HepG2 (cell line): ENCODE measurements around the gene GRIK4. TPM values are rescaled to one million over a fixed set of nuclear protein-coding genes. Genes with fewer than 3 reads are reported as not detected.

Experiments
- BORCS8-MEF2B ChIP-seq: sonication (generic); formaldehyde crosslinking; IDR thresholded peaks from 2 replicates; pipeline ENCODE4 v1.8.0; 2022; ENCODE audit warnings: mild to moderate bottlenecking, missing genetic modification reagents
- CAMTA2 ChIP-seq: sonication (generic); formaldehyde crosslinking; IDR thresholded peaks from 2 replicates; pipeline ENCODE4 v1.4.0; 2020; ENCODE audit warnings: mild to moderate bottlenecking, missing genetic modification reagents, borderline replicate concordance
- FOSL2 ChIP-seq: sonication (generic); formaldehyde crosslinking; IDR thresholded peaks from 2 replicates; pipeline ENCODE4 v1.4.0; 2020; ENCODE audit warnings: missing genetic modification reagents
- GATAD1 ChIP-seq: IDR thresholded peaks from 2 replicates; pipeline ENCODE4 v1.6.1; 2016; ENCODE audit warnings: missing genetic modification reagents, missing compliant biosample characterization
- HNRNPL ChIP-seq: fragments of 200-400 bp; formaldehyde crosslinking; IDR thresholded peaks from 2 replicates; pipeline ENCODE4 v1.6.1; 2017; ENCODE audit warnings: mild to moderate bottlenecking, low read depth, low read length
- KDM6A ChIP-seq: IDR thresholded peaks from 2 replicates; pipeline ENCODE4 v1.6.1; 2016; ENCODE audit warnings: low read depth
- MLXIP ChIP-seq: sonication (generic); formaldehyde crosslinking; IDR thresholded peaks from 2 replicates; pipeline ENCODE4 v1.9.0; 2021; ENCODE audit warnings: missing genetic modification reagents, borderline replicate concordance
- PAWR ChIP-seq: sonication (generic); formaldehyde crosslinking; IDR thresholded peaks from 2 replicates; pipeline ENCODE4 v1.4.0; 2020; ENCODE audit warnings: missing genetic modification reagents, mild to moderate bottlenecking, borderline replicate concordance
- PITX1 ChIP-seq: sonication (generic); formaldehyde crosslinking; IDR thresholded peaks from 2 replicates; pipeline ENCODE4 v1.5.1; 2020; ENCODE audit warnings: mild to moderate bottlenecking, missing genetic modification reagents
- TEAD2 ChIP-seq: sonication (generic); formaldehyde crosslinking; IDR thresholded peaks from 2 replicates; pipeline ENCODE4 v1.9.0; 2021; ENCODE audit warnings: missing genetic modification reagents
- TFDP2 ChIP-seq: sonication (generic); formaldehyde crosslinking; IDR thresholded peaks from 2 replicates; pipeline ENCODE4 v1.4.0; 2020; ENCODE audit warnings: missing genetic modification reagents
- TRAFD1 ChIP-seq: sonication (generic); formaldehyde crosslinking; IDR thresholded peaks from 2 replicates; pipeline ENCODE4 v1.5.1; 2020; ENCODE audit warnings: missing genetic modification reagents, mild to moderate bottlenecking, borderline replicate concordance
- YY1 ChIP-seq: IDR thresholded peaks from 2 replicates; pipeline ENCODE4 v1.6.1; 2011; ENCODE audit warnings: low read length, low read depth, moderate library complexity, mild to moderate bottlenecking; ENCODE audit not compliant: insufficient read depth, insufficient replicate concordance
- ZBED4 ChIP-seq: sonication (generic); formaldehyde crosslinking; IDR thresholded peaks from 2 replicates; pipeline ENCODE4 v1.4.0; 2020; ENCODE audit warnings: missing genetic modification reagents, borderline replicate concordance
- ZFP90 ChIP-seq: sonication (generic); formaldehyde crosslinking; IDR thresholded peaks from 2 replicates; pipeline ENCODE4 v1.8.0; 2022; ENCODE audit warnings: missing genetic modification reagents, mild to moderate bottlenecking, inconsistent platforms, borderline replicate concordance
- ZNF3 ChIP-seq: IDR thresholded peaks from 2 replicates; pipeline ENCODE4 v1.7.0; 2017; ENCODE audit warnings: inconsistent platforms
- ZNF33B ChIP-seq: sonication (generic); formaldehyde crosslinking; IDR thresholded peaks from 2 replicates; pipeline ENCODE4 v1.5.1; 2020; ENCODE audit warnings: mild to moderate bottlenecking, missing genetic modification reagents
- ZNF644 ChIP-seq: IDR thresholded peaks from 2 replicates; pipeline ENCODE4 v1.6.1; 2016; ENCODE audit warnings: low read depth
- ZZZ3 ChIP-seq: sonication (generic); formaldehyde crosslinking; IDR thresholded peaks from 2 replicates; pipeline ENCODE4 v1.4.0; 2020; ENCODE audit warnings: missing genetic modification reagents, mild to moderate bottlenecking, borderline replicate concordance
- polyA plus RNA-seq, 8 experiments: library from polyadenylated mRNA; depleted of rRNA in 3 of 8; stranded (reverse) in 7 of 8; unstranded in 1 of 8; fragments of >200 nt; fragmentation: Illumina TruSeq in 4 of 8; extraction: Trizol in 4 of 8; gene quantifications; 2 replicates each; pipeline versions ENCODE4 v1.2.1 to v1.2.3, GENCODE V29; 2011 to 2016; ENCODE audit warnings: low read depth in 4 of 8, missing spikeins in 1 of 8, mixed read lengths in 1 of 8; ENCODE audit not compliant: insufficient read depth in 1 of 8
- total RNA-seq, 5 experiments: library from RNA; depleted of rRNA; stranded (reverse); fragments of >200 nt; fragmentation: Illumina TruSeq; extraction: Trizol; gene quantifications; 2 replicates each; pipeline ENCODE4 v1.2.3, GENCODE V29; 2016; ENCODE audit warnings: low read depth in 1 of 5

Gene GRIK4
- total and polyA plus RNA-seq, 2 of the 13 experiments (the other 11 are each of a cell fraction or from before 2014, with no cell fraction given), result 0.04 to 0.07 TPM

- 0 out of 2 replicates have a peak, but pooled peaks have one; percentile 35 for TF ChIP-seq TRAFD1 (CRISPR knock-in tag)
- 0 out of 2 replicates have a peak, but pooled peaks have one; percentile 30 for TF ChIP-seq ZNF3
- peak; percentile 72 for TF ChIP-seq GATAD1 (CRISPR knock-in tag)
- peak; percentile 78 for TF ChIP-seq ZFP90 (CRISPR knock-in tag)
- peak; percentile 91; the same call in 1 of the 2 replicates for TF ChIP-seq MLXIP (CRISPR knock-in tag)
- TF ChIP-seq CAMTA2, result no peak
- 0 out of 2 replicates have a peak, but pooled peaks have one; percentile 46 for TF ChIP-seq ZZZ3
- TF ChIP-seq TEAD2 (CRISPR knock-in tag), result no peak
- peak; percentile 57; the same call in 1 of the 2 replicates for TF ChIP-seq TFDP2 (CRISPR knock-in tag)
- peak; percentile 29 for TF ChIP-seq YY1
- no peak for TF ChIP-seq HNRNPL
- TF ChIP-seq BORCS8-MEF2B (CRISPR knock-in tag), result peak; percentile 77
- no peak for TF ChIP-seq ZNF33B (CRISPR knock-in tag)
- TF ChIP-seq KDM6A (CRISPR knock-in tag), result peak; percentile 83
- TF ChIP-seq ZNF644, result peak; percentile 96
- no peak for TF ChIP-seq PAWR (CRISPR knock-in tag)
- TF ChIP-seq ZBED4 (CRISPR knock-in tag), result 0 out of 2 replicates have a peak, but pooled peaks have one; percentile 46
- peak; percentile 85 for TF ChIP-seq FOSL2
- peak; percentile 83 for TF ChIP-seq PITX1
These were observed 297.1 kb downstream of the GRIK4 start (continued) for GRCh38 chr11:120808616-120809050.
